ENCODE data around the gene TWF1. TPM values are rescaled to one million over a fixed set of nuclear protein-coding genes. Genes with fewer than 3 reads are reported as not detected.

Gene TWF1
- total RNA-seq, 1 experiment from 2014 or later: 85.9 TPM

GRCh38 chr12:43827093-43827492, 21.0 kb upstream of the TWF1 start:
- no peaks in the 10 kb centered on the region for H3F3A ChIP-seq (ENCODE audit: insufficient read depth, low read depth)
- no peak for TF ChIP-seq CTCF (conservative IDR thresholded peaks at IDR 0.05)
- TF ChIP-seq EZH2 (IDR thresholded peaks at IDR 0.05; ENCODE audit: low read depth): no peak
- H3K27me3 ChIP-seq (ENCODE audit: insufficient read depth, low read depth): no peaks in the 10 kb centered on the region
- no peaks in the 10 kb centered on the region for H3K4me1 ChIP-seq (replicated peaks; ENCODE audit: insufficient read depth)
- no peak for DNase-seq
- no peak overlapping the region for H2AFZ ChIP-seq
- ChIA-PET CTCF (no interaction called here), POLR2A (ENCODE audit: unreplicated experiment) (interaction anchor here (0.6 kb wide), 1 partner anchor 17 kb away, joined by 3 read pairs; no protein-coding TSS in a partner anchor)
- no peak overlapping the region for H3K27ac ChIP-seq
- H4K20me1 ChIP-seq (ENCODE audit: insufficient read depth): no peaks in the 10 kb centered on the region; the same call in 1 of the 2 replicates
- H3K4me3 ChIP-seq: no peak overlapping the region
- no peak overlapping the region for H3K4me2 ChIP-seq
- intact Hi-C loops (cut with micrococcal nuclease; ENCODE audit: unreplicated experiment): no loop called here
- H3K9me3 ChIP-seq (ENCODE audit: insufficient read depth, low read depth): no peaks in the 10 kb centered on the region
- no peaks in the 10 kb centered on the region for H3K79me2 ChIP-seq (ENCODE audit: low read depth)
- no peaks in the 10 kb centered on the region for H3K36me3 ChIP-seq (ENCODE audit: low read depth)
- no TSS peak for BruUV-seq (replicated peaks)
- no peaks in the 10 kb centered on the region for H3K9me2 ChIP-seq (ENCODE audit: insufficient read depth)

- Histone ChIP-seq H3K4me2 (no peak overlapping the region), H3F3A (ENCODE audit: insufficient read depth, low read depth) (no peaks in the 10 kb centered on the region), H3K9me2 (ENCODE audit: insufficient read depth) (no peaks in the 10 kb centered on the region), H3K27ac (no peak overlapping the region), H3K79me2 (ENCODE audit: low read depth) (no peaks in the 10 kb centered on the region), H3K4me1 (replicated peaks; ENCODE audit: insufficient read depth) (no peaks in the 10 kb centered on the region), H3K27me3 (ENCODE audit: insufficient read depth, low read depth) (no peaks in the 10 kb centered on the region), H4K20me1 (ENCODE audit: insufficient read depth) (no peaks in the 10 kb centered on the region; the same call in 1 of the 2 replicates), H3K4me3 (no peak overlapping the region), H3K36me3 (ENCODE audit: low read depth) (no peaks in the 10 kb centered on the region), H3K9me3 (ENCODE audit: insufficient read depth, low read depth) (no peaks in the 10 kb centered on the region), H2AFZ (no peak overlapping the region)
- no TSS peak for BruUV-seq (replicated peaks)
- TF ChIP-seq EZH2 (IDR thresholded peaks at IDR 0.05; ENCODE audit: low read depth) (no peak), CTCF (conservative IDR thresholded peaks at IDR 0.05) (no peak)
- ChIA-PET POLR2A (ENCODE audit: unreplicated experiment) (interaction anchor here (0.6 kb wide), 1 partner anchor 18 kb away, joined by 3 read pairs; no protein-coding TSS in a partner anchor), CTCF (no interaction called here)
- intact Hi-C loops (cut with micrococcal nuclease; ENCODE audit: unreplicated experiment): no loop called here
- no peak for DNase-seq
Observed at GRCh38 chr12:43826681-43827080, 20.6 kb upstream of the TWF1 start.

GRCh38 chr12:43824207-43824775, 18.2 kb upstream of the TWF1 start:
- no peak overlapping the region for H3K4me2 ChIP-seq
- CTCF ChIA-PET: interaction anchor here (0.6 kb wide), 1 partner anchor 9 kb away, joined by 16 read pairs; no protein-coding TSS in a partner anchor
- BruUV-seq (replicated peaks): no TSS peak
- no peak overlapping the region for H2AFZ ChIP-seq
- no peaks in the 10 kb centered on the region for H3F3A ChIP-seq (ENCODE audit: insufficient read depth, low read depth)
- no peak overlapping the region for H3K4me3 ChIP-seq
- TF ChIP-seq CTCF (conservative IDR thresholded peaks at IDR 0.05): no peak
- no peak for TF ChIP-seq EZH2 (IDR thresholded peaks at IDR 0.05; ENCODE audit: low read depth)
- no peaks in the 10 kb centered on the region for H3K36me3 ChIP-seq (ENCODE audit: low read depth)
- H3K9me2 ChIP-seq (ENCODE audit: insufficient read depth): no peaks in the 10 kb centered on the region
- no peaks in the 10 kb centered on the region for H3K4me1 ChIP-seq (replicated peaks; ENCODE audit: insufficient read depth)
- H3K27ac ChIP-seq: no peak overlapping the region
- H3K27me3 ChIP-seq (ENCODE audit: insufficient read depth, low read depth): no peaks in the 10 kb centered on the region
- no peak for DNase-seq
- POLR2A ChIA-PET (ENCODE audit: unreplicated experiment): no interaction called here
- H3K9me3 ChIP-seq (ENCODE audit: insufficient read depth, low read depth): no peaks in the 10 kb centered on the region
- intact Hi-C loops (cut with micrococcal nuclease; ENCODE audit: unreplicated experiment): no loop called here
- no peaks in the 10 kb centered on the region; the same call in 1 of the 2 replicates for H4K20me1 ChIP-seq (ENCODE audit: insufficient read depth)
- no peaks in the 10 kb centered on the region for H3K79me2 ChIP-seq (ENCODE audit: low read depth)
